DOHH2 (cell line): ENCODE measurements around the gene MPND.

Experiments
- CTCF ChIP-seq: fragments of 200-600 bp; sonication (generic); IDR thresholded peaks from one replicate; pipeline ENCODE4 v1.5.1; 2014; ENCODE audit warnings: antibody characterized with exemption, mild to moderate bottlenecking, low read depth, low read length; ENCODE audit not compliant: poor library complexity, severe bottlenecking
- EZH2phosphoT487 ChIP-seq: fragments of 200-600 bp; sonication (generic); IDR thresholded peaks from 2 replicates; pipeline ENCODE4 v1.6.1; 2017; ENCODE audit warnings: borderline replicate concordance, mild to moderate bottlenecking, antibody characterized with exemption, low read length, moderate library complexity, mixed read lengths

DNA sequence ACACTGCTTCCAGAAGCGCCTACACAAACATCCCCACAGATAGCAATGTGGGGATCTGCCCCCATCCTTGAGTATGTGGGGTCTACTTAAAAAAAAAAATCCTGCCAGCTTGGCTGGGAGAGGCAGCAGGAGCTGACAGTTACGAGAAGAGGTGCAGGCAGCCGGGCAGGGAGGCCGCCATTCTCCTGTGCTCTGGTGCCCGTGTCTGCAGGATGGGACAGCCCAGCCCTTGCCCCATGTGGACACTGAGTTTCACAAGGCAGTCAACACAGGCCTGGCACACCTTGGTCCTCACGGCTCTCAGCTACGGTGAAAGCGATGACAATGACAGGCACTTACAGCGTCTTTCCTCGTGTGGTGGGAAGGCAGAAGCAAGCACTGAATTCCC lies 24.0 kb downstream of the MPND start:
- no peak for TF ChIP-seq CTCF
- TF ChIP-seq EZH2phosphoT487 = no peak
